HG03196 (cell line): ENCODE measurements around the gene WDSUB1.

Experiments used
- ATAC-seq: cut with Tn5 transposase; IDR thresholded peaks from one replicate; pipeline ENCODE4 v1.9.1; 2021; ENCODE audit not compliant: unreplicated experiment

Gene WDSUB1

GRCh38 chr2:159225025-159226016 lies 61.2 kb downstream of the WDSUB1 start:
- ATAC-seq: no peak

- ATAC-seq: no peak
Measured at GRCh38 chr2:159224061-159224813, 62.3 kb downstream of the WDSUB1 start.

GRCh38 chr2:159219394-159219998 lies 67.0 kb downstream of the WDSUB1 start:
- ATAC-seq: no peak

- ATAC-seq: no peak
Measured at GRCh38 chr2:159218389-159218788, 68.1 kb downstream of the WDSUB1 start.

GRCh38 chr2:159217676-159218075 lies 68.8 kb downstream of the WDSUB1 start:
- ATAC-seq: no peak

- no peak for ATAC-seq
Measured at GRCh38 chr2:159215116-159215515, 71.4 kb downstream of the WDSUB1 start.

- ATAC-seq: no peak
Measured at GRCh38 chr2:159214325-159214865, 72.1 kb downstream of the WDSUB1 start.

- ATAC-seq: no peak
Measured at GRCh38 chr2:159213296-159213695, 73.2 kb downstream of the WDSUB1 start.

GRCh38 chr2:159211447-159212396 lies 74.8 kb downstream of the WDSUB1 start:
- no peak for ATAC-seq

- peak; percentile 83 for ATAC-seq
Measured at GRCh38 chr2:159209341-159210306, 76.9 kb downstream of the WDSUB1 start.

GRCh38 chr2:159208438-159208837 lies 78.1 kb downstream of the WDSUB1 start:
- ATAC-seq: no peak

GRCh38 chr2:159206736-159207380 lies 79.6 kb downstream of the WDSUB1 start:
- no peak for ATAC-seq

GRCh38 chr2:159204381-159205144 lies 81.9 kb downstream of the WDSUB1 start:
- no peak for ATAC-seq

GRCh38 chr2:159202568-159203071 lies 83.9 kb downstream of the WDSUB1 start:
- no peak for ATAC-seq

GRCh38 chr2:159201360-159202063 lies 85.0 kb downstream of the WDSUB1 start:
- peak; percentile 99 for ATAC-seq

GRCh38 chr2:159200498-159200897 lies 86.0 kb downstream of the WDSUB1 start:
- no peak for ATAC-seq
